ENCODE results near the gene RAP1GDS1.

GRCh38 chr4:98289375-98289774 is 28.2 kb downstream of the RAP1GDS1 start:
- TF ChIP-seq JUNB (CRISPR knock-in tag; IDR thresholded peaks at IDR 0.05; ENCODE audit: borderline replicate concordance) (no peak), CHCHD3 (CRISPR knock-in tag; IDR thresholded peaks at IDR 0.05) (no peak), SP2 (CRISPR knock-in tag; IDR thresholded peaks at IDR 0.05) (no peak), NFRKB (IDR thresholded peaks at IDR 0.05) (no peak), CTCF (CRISPR knock-in tag; IDR thresholded peaks at IDR 0.05) (no peak), ERF (CRISPR knock-in tag; IDR thresholded peaks at IDR 0.05) (no peak), CBX5 (CRISPR knock-in tag; IDR thresholded peaks at IDR 0.05; ENCODE audit: borderline replicate concordance) (no peak), ZNF263 (CRISPR knock-in tag; IDR thresholded peaks at IDR 0.05) (no peak)

Measured in HepG2 (cell line).